ENCODE measurements around the gene SLC30A3. TPM values are rescaled to one million over a fixed set of nuclear protein-coding genes. Genes with fewer than 3 reads are reported as not detected.
"Not testable (repeated sequence)": the region's sequence is repeated elsewhere in the genome, so short reads cannot be mapped to it uniquely, and the experiment has no call there.

The SLC30A3 gene
- total RNA-seq, 4 donors from 2014 or later: 0.20 TPM; not detected in 3

- TF ChIP-seq CTCF (IDR thresholded peaks at IDR 0.05 in 4 of 5, conservative IDR thresholded peaks at IDR 0.05 in 1 of 5) (no peak), POLR2A (IDR thresholded peaks at IDR 0.05) (no peak)
- ATAC-seq (no peak), DNase-seq (no peak)
- Histone ChIP-seq H3K4me1 (no peaks in the 10 kb centered on the region), H3K36me3 (no peaks in the 10 kb centered on the region), H3K9me3 (no peaks in the 10 kb centered on the region), H3K4me3 (no peak overlapping the region), H3K27me3 (peaks cover 0 to 5% (median 3%) of the 10 kb centered on the region in 3 donors), H3K27ac (no peak overlapping the region)
- intact Hi-C loops (cut with DNase I; ENCODE audit: low total_unique reads): no loop called here
- in situ Hi-C loops (cut with MboI; ENCODE audit: low sequenced_read_pairs in 4 of 4): loop anchor here in 1 of 4 donors (10.0 kb wide), 1 partner anchor 167 kb away; no protein-coding TSS in a partner anchor
These were observed 8.9 kb upstream of the SLC30A3 start for GRCh38 chr2:27271631-27272340.

GRCh38 chr2:27270670-27271069, 7.8 kb upstream of the SLC30A3 start:
- Histone ChIP-seq H3K4me3 (no peak overlapping the region), H3K27ac (no peak overlapping the region), H3K9me3 (no peaks in the 10 kb centered on the region), H3K36me3 (no peaks in the 10 kb centered on the region), H3K4me1 (no peaks in the 10 kb centered on the region), H3K27me3 (peaks cover 9 to 13% (median 10%) of the 10 kb centered on the region in 3 donors)
- no peak for TF ChIP-seq CTCF (IDR thresholded peaks at IDR 0.05 in 4 of 5, conservative IDR thresholded peaks at IDR 0.05 in 1 of 5)
- no peak for TF ChIP-seq POLR2A (IDR thresholded peaks at IDR 0.05)
- DNase-seq (no peak), ATAC-seq (no peak)
- intact Hi-C loops (cut with DNase I; ENCODE audit: low total_unique reads) (no loop called here), in situ Hi-C loops (cut with MboI; ENCODE audit: low sequenced_read_pairs in 4 of 4) (loop anchor here in 1 of 4 donors (10.0 kb wide), 1 partner anchor 166 kb away; no protein-coding TSS in a partner anchor)

- intact Hi-C loops (cut with DNase I; ENCODE audit: low total_unique reads) (no loop called here), in situ Hi-C loops (cut with MboI; ENCODE audit: low sequenced_read_pairs in 4 of 4) (loop anchor here in 1 of 4 donors (10.0 kb wide), 1 partner anchor 165 kb away; no protein-coding TSS in a partner anchor)
- Histone ChIP-seq H3K4me1 (peaks cover 3% of the 10 kb centered on the region in 2 donors), H3K9me3 (no peaks in the 10 kb centered on the region), H3K4me3 (no peak overlapping the region), H3K27ac (no peak overlapping the region), H3K27me3 (peaks cover 13 to 18% (median 16%) of the 10 kb centered on the region in 3 donors), H3K36me3 (no peaks in the 10 kb centered on the region)
- ATAC-seq (no peak), DNase-seq (no peak)
- TF ChIP-seq CTCF (IDR thresholded peaks at IDR 0.05 in 4 of 5, conservative IDR thresholded peaks at IDR 0.05 in 1 of 5) (no peak), POLR2A (IDR thresholded peaks at IDR 0.05) (no peak)
These were observed 7.3 kb upstream of the SLC30A3 start for GRCh38 chr2:27270131-27270530.

DNA sequence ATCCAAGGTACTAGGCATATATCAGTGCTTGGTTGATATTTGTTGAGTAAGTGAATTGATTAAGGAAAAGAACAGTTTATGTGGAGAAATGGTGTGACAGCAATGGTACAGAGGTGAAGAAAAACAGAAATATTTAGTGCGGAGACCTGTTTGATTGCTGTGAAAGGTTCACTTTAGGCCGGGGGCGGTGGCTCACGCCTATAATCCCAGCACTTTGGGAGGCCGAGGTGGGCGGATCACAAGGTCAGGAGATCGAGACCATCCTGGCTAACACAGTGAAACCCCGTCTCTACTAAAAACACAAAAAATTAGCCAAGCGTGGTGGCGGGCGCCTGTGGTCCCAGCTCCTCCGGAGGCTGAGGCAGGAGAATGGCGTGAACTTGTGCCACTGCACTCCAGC, 5.4 kb upstream of the SLC30A3 start:
- peaks cover 15% of the 10 kb centered on the region in 2 donors for H3K4me1 ChIP-seq

DNA sequence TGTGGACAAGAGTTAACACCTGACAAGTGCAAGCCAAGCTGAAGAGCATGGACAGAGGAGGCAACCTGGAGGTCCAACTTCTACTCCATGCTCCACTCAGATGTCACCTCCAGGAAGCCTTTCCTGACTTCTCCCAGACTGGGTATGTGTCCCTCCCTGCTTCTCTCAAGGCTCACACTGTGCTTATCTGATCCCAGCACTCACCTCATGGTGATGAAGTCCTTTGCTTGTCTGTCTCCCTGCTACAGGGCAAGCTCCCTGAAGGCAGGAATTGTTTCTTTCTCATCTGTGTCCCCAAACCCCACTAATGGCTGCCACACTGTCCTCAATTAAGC, 2.7 kb upstream of the SLC30A3 start:
- TF ChIP-seq POLR2A (IDR thresholded peaks at IDR 0.05): no peak
- no peak for TF ChIP-seq CTCF (IDR thresholded peaks at IDR 0.05 in 4 of 5, conservative IDR thresholded peaks at IDR 0.05 in 1 of 5)
- DNase-seq (no peak), ATAC-seq (no peak)
- Histone ChIP-seq H3K27me3 (peaks cover 59 to 62% (median 62%) of the 10 kb centered on the region in 3 donors), H3K4me1 (peaks cover 25 to 26% of the 10 kb centered on the region in 2 donors), H3K4me3 (no peak overlapping the region), H3K27ac (no peak overlapping the region), H3K9me3 (no peaks in the 10 kb centered on the region), H3K36me3 (no peaks in the 10 kb centered on the region)
- in situ Hi-C loops (cut with MboI; ENCODE audit: low sequenced_read_pairs in 4 of 4) (no loop called here), intact Hi-C loops (cut with DNase I; ENCODE audit: low total_unique reads) (loop anchor here (1.0 kb wide), 1 partner anchor 15 kb away; no protein-coding TSS in a partner anchor)

More for the DNA sequence above, 5.4 kb upstream of the SLC30A3 start:
- H3K9me3 ChIP-seq; H3K4me3 ChIP-seq; ATAC-seq; intact Hi-C loops (cut with DNase I; ENCODE audit: low total_unique reads); H3K36me3 ChIP-seq; H3K27ac ChIP-seq; in situ Hi-C loops (cut with MboI; ENCODE audit: low sequenced_read_pairs in 4 of 4); DNase-seq: not testable (repeated sequence)
- peaks cover 31 to 36% (median 34%) of the 10 kb centered on the region in 3 donors for H3K27me3 ChIP-seq

Data from gastrocnemius medialis (tissue), 4 donors.